PFSK-1 (cell line): ENCODE measurements around the gene COX6B2.

Experiments
- FOXP2 ChIP-seq: optimal IDR thresholded peaks from 2 replicates; pipeline ENCODE3; 2011; ENCODE audit warnings: borderline replicate concordance, control low read depth, inconsistent platforms; ENCODE audit not compliant: insufficient read depth; ENCODE audit errors: extremely low read length, extremely low read depth
- POLR2AphosphoS5 ChIP-seq: IDR thresholded peaks from 2 replicates; pipeline ENCODE4 v1.6.1; 2012; ENCODE audit warnings: low read depth, mild to moderate bottlenecking, control low read depth, low read length, moderate library complexity
- SIN3A ChIP-seq: IDR thresholded peaks from 2 replicates; pipeline ENCODE4 v1.6.1; 2012; ENCODE audit warnings: mild to moderate bottlenecking, low read length, moderate library complexity, borderline replicate concordance; ENCODE audit not compliant: insufficient read depth
- TAF1 ChIP-seq: IDR thresholded peaks from 2 replicates; pipeline ENCODE4 v1.6.1; 2012; ENCODE audit warnings: low read length, control low read depth, borderline replicate concordance; ENCODE audit not compliant: insufficient read depth
- TF ChIP-seq, protein P1 (sequence below), 2 experiments: IDR thresholded peaks; 2 replicates each; pipeline versions ENCODE4 v1.6.1 to v1.8.0; 2011 to 2012; ENCODE audit warnings: low read depth in 2 of 2, low read length in 2 of 2, control low read depth in 1 of 2, inconsistent platforms in 1 of 2, mild to moderate bottlenecking in 1 of 2, moderate library complexity in 1 of 2; ENCODE audit not compliant: insufficient read depth in 1 of 2

COX6B2 gene

DNA sequence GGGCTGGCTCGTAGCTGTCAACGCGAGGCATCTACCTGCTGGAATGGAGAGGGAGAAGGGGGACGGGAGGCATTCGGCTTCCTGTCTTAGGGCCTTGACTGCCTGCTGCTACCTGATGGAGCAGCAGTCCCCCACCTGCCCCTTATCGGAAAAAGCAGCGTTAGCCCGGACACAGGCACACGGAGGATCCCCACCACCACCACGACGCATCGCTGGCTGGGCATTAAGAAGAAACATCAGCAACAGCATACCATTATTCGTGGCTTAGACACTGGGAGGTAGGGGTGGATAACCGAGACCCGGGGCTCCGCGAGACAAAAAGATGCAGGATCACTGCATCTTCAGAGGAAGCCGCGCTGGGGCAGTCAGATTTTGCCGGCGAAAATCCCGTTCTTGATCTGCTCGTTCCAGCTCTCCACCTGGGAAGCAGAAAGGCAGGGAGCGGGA, 1.1 kb downstream of the COX6B2 start:
- TF ChIP-seq FOXP2 (no peak), POLR2AphosphoS5 (no peak), SIN3A (no peak), TAF1 (no peak)
- TF ChIP-seq, protein P1, sequence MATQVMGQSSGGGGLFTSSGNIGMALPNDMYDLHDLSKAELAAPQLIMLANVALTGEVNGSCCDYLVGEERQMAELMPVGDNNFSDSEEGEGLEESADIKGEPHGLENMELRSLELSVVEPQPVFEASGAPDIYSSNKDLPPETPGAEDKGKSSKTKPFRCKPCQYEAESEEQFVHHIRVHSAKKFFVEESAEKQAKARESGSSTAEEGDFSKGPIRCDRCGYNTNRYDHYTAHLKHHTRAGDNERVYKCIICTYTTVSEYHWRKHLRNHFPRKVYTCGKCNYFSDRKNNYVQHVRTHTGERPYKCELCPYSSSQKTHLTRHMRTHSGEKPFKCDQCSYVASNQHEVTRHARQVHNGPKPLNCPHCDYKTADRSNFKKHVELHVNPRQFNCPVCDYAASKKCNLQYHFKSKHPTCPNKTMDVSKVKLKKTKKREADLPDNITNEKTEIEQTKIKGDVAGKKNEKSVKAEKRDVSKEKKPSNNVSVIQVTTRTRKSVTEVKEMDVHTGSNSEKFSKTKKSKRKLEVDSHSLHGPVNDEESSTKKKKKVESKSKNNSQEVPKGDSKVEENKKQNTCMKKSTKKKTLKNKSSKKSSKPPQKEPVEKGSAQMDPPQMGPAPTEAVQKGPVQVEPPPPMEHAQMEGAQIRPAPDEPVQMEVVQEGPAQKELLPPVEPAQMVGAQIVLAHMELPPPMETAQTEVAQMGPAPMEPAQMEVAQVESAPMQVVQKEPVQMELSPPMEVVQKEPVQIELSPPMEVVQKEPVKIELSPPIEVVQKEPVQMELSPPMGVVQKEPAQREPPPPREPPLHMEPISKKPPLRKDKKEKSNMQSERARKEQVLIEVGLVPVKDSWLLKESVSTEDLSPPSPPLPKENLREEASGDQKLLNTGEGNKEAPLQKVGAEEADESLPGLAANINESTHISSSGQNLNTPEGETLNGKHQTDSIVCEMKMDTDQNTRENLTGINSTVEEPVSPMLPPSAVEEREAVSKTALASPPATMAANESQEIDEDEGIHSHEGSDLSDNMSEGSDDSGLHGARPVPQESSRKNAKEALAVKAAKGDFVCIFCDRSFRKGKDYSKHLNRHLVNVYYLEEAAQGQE (IDR thresholded peaks at IDR 0.05; ENCODE audit: insufficient read depth in 1 of 2, low read depth in 2 of 2, low read length in 2 of 2): no peak

DNA sequence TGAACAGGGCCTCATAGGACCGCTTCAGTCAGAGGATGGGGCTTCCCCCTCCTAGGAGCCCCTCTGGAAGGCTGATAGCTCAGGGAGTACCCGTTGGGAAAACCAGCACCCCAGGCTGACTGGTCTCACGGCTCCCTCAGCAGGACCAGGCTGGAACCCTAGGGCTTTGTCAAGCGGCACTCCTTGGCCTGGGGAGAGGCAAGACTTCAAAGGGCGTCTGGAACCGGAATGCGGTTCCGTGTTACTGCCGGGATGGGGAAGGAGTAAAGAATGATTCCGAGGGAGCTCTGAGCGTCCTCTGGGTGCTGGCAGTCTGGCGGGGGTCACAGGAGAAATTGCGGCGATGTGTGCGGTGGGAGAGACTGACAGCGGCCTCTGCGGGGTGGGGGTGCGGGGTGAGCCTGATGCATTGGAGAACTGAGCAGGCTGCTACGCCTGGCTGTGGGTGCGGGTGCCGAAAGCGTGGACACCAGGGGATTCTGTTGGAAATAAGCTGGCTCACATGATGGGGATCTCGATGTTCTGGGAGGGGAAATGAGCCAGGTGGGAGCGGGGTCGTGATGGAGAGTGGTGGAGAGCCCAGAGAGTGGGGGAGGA, 1.9 kb downstream of the COX6B2 start:
- TF ChIP-seq TAF1 (no peak), FOXP2 (no peak), SIN3A (no peak), POLR2AphosphoS5 (no peak)
- TF ChIP-seq, protein P1 (IDR thresholded peaks at IDR 0.05; ENCODE audit: insufficient read depth in 1 of 2, low read depth in 2 of 2, low read length in 2 of 2): no peak

DNA sequence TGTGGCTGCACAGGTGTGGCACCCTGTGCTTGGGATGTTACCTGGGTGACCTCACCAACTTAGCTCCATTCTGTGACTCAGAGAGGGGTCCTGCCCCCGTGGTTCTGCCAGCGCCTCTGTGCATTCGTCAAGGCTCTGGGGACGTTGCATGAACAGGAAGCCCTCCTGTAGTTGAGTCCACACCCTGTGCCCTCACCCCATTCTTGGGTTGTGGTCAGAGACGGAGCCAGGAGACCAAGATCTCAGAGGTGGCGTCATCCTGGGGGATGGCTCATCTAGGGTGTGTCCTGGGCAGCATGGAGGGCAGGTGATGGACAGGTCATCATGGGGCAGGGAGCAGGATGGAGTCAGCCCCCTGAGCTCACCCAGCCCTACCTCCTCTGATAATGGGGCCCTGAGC, 2.5 kb downstream of the COX6B2 start:
- no peak for TF ChIP-seq TAF1
- TF ChIP-seq FOXP2: no peak
- TF ChIP-seq SIN3A: no peak

DNA sequence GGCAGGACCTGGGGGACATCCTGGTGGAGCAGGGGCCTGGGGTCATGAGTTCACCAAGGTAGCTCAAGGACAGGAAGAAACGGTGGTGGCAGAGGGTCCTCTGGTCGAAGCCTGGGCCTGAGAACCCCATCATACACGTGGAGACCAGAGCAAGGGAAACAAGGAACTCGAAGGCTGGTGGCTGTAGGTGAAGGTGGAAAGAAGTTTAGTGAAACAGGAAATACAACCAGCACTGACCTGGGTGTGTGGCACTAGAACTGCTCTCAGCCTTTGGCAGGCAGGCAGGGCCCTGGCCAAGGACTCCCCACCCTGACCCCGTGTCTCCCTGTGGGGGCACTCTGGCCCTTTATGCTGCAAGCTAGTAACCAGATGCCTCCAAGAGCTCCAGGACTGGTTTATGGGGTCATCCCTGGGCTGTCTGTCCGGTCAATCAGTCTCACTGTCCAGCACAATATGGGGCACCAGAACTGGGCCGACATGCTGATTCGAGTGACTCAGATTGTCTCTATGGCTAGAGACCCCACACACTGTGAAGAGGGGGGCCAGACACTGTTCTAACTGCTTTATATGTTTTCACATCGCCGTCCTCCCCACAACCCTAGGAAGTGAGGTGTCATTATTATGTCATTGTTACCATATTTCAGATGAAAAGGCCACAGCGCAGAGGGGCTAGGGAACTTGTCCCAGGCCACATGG, 3.8 kb downstream of the COX6B2 start:
- TF ChIP-seq, protein P1 (IDR thresholded peaks at IDR 0.05; ENCODE audit: insufficient read depth in 1 of 2, low read depth in 2 of 2, low read length in 2 of 2): no peak
- TF ChIP-seq SIN3A (no peak), TAF1 (no peak), POLR2AphosphoS5 (no peak), FOXP2 (no peak)

DNA sequence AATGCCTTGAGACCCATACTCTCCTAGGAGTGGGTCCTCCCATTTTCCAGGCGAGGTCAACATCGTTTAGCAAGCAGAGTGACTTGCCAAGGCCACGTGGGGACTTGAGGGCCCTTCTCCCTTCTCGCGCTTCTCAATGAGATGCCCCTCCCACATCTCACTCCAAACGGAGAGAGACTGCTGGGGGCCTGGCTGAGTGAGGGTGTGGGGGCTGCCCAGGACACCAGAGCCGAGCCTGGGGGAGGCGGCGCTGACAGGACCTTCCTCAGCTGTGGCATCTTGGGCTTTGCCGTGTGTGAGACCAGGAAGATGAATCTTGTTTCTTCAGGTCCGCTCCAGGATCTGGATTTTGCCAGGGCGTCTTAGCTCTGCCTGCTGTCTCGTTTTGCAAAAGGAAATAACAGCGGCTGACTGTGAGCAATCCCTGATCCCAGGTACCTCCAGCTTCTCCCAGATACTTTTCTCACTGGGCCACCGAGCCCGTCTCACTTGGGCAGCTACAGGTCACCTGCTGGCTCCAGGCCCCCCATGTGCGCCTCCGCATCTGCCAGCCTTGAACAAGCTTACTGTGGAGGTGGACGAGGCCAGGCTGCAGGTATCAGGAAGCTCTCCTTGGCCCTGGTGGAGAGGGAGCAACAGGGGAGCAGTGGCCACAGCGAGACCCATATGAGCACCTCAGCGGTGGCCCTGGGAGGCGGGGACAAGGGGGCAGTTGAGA, 6.0 kb downstream of the COX6B2 start:
- TF ChIP-seq FOXP2 (no peak), TAF1 (no peak), SIN3A (no peak), POLR2AphosphoS5 (no peak)
- TF ChIP-seq, protein P1 (IDR thresholded peaks at IDR 0.05; ENCODE audit: insufficient read depth in 1 of 2, low read depth in 2 of 2, low read length in 2 of 2): no peak
